ENCODE measurements around the gene BSN. TPM values are rescaled to one million over a fixed set of nuclear protein-coding genes. Genes with fewer than 3 reads are reported as not detected.

BSN gene
- total and polyA plus RNA-seq, 2 donors (not counting 3 experiments of a cell fraction or from before 2014, with no cell fraction given) = 0.04 to 0.27 TPM

DNA sequence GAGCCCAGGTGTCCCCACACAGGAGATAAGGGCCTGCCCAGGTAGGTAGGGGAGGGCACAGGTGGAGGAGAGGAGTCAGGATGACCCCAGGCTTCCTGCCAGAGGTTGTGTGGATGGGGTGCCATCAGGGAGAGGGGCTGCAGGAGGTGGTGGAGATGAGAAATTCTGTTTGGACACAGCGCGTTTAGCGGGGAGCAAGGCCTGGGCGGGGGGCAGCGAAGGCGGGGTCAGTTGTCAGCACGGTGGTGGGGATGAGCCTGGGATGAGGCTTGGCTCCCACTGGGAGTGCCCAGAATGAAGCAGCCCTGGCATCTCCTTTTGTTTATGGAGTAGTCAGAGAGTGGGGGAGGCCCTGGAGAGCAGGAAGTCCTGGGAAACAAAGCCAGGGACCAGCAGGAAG, 149.7 kb downstream of the BSN start:
- DNase-seq (ENCODE audit: low read depth, low spot score) (no peak), FAIRE-seq (no peak)
- no TSS peak for BruUV-seq (replicated peaks)

More for the DNA sequence above, 149.7 kb downstream of the BSN start:
- Histone ChIP-seq H3K9me3 (replicated peaks; ENCODE audit: control insufficient read depth, insufficient read depth, low read length) (no peaks in the 10 kb centered on the region), H3K9me1 (replicated peaks; ENCODE audit: control insufficient read depth, extremely low read depth, insufficient read depth, low read length) (no peaks in the 10 kb centered on the region), H3K9ac (replicated peaks; ENCODE audit: extremely low read depth, insufficient read depth, low read length) (no peak overlapping the region), H3K27ac (ENCODE audit: insufficient read depth, low read depth, low read length) (no peak overlapping the region), H3K4me3 (replicated peaks in 1 of 3; ENCODE audit: insufficient read depth in 1 of 3, low read depth in 1 of 3, low read length in 3 of 3) (no peak overlapping the region), H3K79me2 (ENCODE audit: control insufficient read depth, insufficient read depth, low read length) (no peaks in the 10 kb centered on the region), H3K4me2 (ENCODE audit: insufficient read depth, low read length) (no peak overlapping the region), H4K20me1 (replicated peaks; ENCODE audit: control insufficient read depth, extremely low read depth, insufficient read depth, low read length) (no peaks in the 10 kb centered on the region), H3K4me1 (ENCODE audit: control insufficient read depth, extremely low read depth, insufficient read depth, low read length) (peaks cover 5% of the 10 kb centered on the region), H3K36me3 (ENCODE audit: control insufficient read depth in 2 of 2, extremely low read depth in 1 of 2, insufficient read depth in 2 of 2, low read length in 2 of 2) (peaks cover 0 to 19% of the 10 kb centered on the region in 2 experiments), H2AFZ (ENCODE audit: low read depth, low read length) (no peak overlapping the region), H3K27me3 (ENCODE audit: control insufficient read depth in 2 of 2, insufficient read depth in 2 of 2, low read length in 2 of 2) (no peaks in the 10 kb centered on the region)
- TF ChIP-seq EZH2 (IDR thresholded peaks at IDR 0.05; ENCODE audit: borderline replicate concordance, low read depth, low read length, severe bottlenecking) = no peak
- TF ChIP-seq FOS (IDR thresholded peaks at IDR 0.05; ENCODE audit: borderline replicate concordance, insufficient read depth, low read length) = no peak
- TF ChIP-seq POLR2A (IDR thresholded peaks at IDR 0.05; ENCODE audit: low read depth, low read length) = no peak
- TF ChIP-seq JUN (IDR thresholded peaks at IDR 0.05; ENCODE audit: borderline replicate concordance, insufficient read depth, insufficient read length, low read depth) = no peak
- TF ChIP-seq, protein P1, sequence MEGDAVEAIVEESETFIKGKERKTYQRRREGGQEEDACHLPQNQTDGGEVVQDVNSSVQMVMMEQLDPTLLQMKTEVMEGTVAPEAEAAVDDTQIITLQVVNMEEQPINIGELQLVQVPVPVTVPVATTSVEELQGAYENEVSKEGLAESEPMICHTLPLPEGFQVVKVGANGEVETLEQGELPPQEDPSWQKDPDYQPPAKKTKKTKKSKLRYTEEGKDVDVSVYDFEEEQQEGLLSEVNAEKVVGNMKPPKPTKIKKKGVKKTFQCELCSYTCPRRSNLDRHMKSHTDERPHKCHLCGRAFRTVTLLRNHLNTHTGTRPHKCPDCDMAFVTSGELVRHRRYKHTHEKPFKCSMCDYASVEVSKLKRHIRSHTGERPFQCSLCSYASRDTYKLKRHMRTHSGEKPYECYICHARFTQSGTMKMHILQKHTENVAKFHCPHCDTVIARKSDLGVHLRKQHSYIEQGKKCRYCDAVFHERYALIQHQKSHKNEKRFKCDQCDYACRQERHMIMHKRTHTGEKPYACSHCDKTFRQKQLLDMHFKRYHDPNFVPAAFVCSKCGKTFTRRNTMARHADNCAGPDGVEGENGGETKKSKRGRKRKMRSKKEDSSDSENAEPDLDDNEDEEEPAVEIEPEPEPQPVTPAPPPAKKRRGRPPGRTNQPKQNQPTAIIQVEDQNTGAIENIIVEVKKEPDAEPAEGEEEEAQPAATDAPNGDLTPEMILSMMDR (IDR thresholded peaks at IDR 0.05; ENCODE audit: extremely low read depth in 1 of 2, insufficient read depth in 1 of 2, low read depth in 1 of 2, low read length in 2 of 2) = no peak
- no peak for TF ChIP-seq GATA2 (IDR thresholded peaks at IDR 0.05; ENCODE audit: insufficient read depth, insufficient read length, low read depth, low read length)
- TF ChIP-seq, protein P2, sequence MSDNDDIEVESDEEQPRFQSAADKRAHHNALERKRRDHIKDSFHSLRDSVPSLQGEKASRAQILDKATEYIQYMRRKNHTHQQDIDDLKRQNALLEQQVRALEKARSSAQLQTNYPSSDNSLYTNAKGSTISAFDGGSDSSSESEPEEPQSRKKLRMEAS (IDR thresholded peaks at IDR 0.05; ENCODE audit: insufficient read depth, insufficient read length) = no peak
- no peak for TF ChIP-seq POLR2AphosphoS5 (IDR thresholded peaks at IDR 0.05; ENCODE audit: insufficient read depth, low read depth, low read length)
- TF ChIP-seq MYC (IDR thresholded peaks at IDR 0.05; ENCODE audit: low read depth, low read length) = no peak
- intact Hi-C loops (cut with micrococcal nuclease) = loop anchor here (1.0 to 5.0 kb wide), 3 partner anchors 98 to 202 kb away; partner anchors contain the start of gene INKA1
- ChIA-PET POLR2A (no interaction called here), CTCF (interaction anchor here (0.7 to 3.8 kb wide), 8 partner anchors 14 to 385 kb away, joined by 3 to 27 read pairs (median 7); partner anchors contain the start of genes INKA1 and RBM5)
- dilution Hi-C loops (cut with MboI; ENCODE audit: extremely low pct_ligation_motif_present, low sequenced_read_pairs) = no loop called here

Data from endothelial cell of umbilical vein (primary cell).